Liver (tissue), 3 donors: ENCODE results near the gene FBXO34.

Experiments used
- EGR1 ChIP-seq, 2 donors: IDR thresholded peaks; 2 replicates each; pipeline ENCODE4 v1.6.1; 2016 to 2018; ENCODE audit warnings: antibody characterized with exemption in 2 of 2, low read depth in 2 of 2
- FOXA1 ChIP-seq: IDR thresholded peaks from 2 replicates; pipeline ENCODE4 v1.6.1; 2016; ENCODE audit warnings: antibody characterized with exemption
- FOXA2 ChIP-seq: IDR thresholded peaks from 2 replicates; pipeline ENCODE4 v1.6.1; 2016; ENCODE audit warnings: antibody characterized with exemption
- HNF4G ChIP-seq: IDR thresholded peaks from 2 replicates; pipeline ENCODE4 v1.6.1; 2016; ENCODE audit warnings: antibody characterized with exemption
- MAX ChIP-seq: IDR thresholded peaks from 2 replicates; pipeline ENCODE4 v1.6.1; 2016; ENCODE audit warnings: antibody characterized with exemption
- NR2F2 ChIP-seq: IDR thresholded peaks from 2 replicates; pipeline ENCODE4 v1.6.1; 2016; ENCODE audit warnings: antibody characterized with exemption
- SP1 ChIP-seq: IDR thresholded peaks from 2 replicates; pipeline ENCODE4 v1.6.1; 2018; ENCODE audit warnings: antibody characterized with exemption, mild to moderate bottlenecking
- TAF1 ChIP-seq: conservative IDR thresholded peaks from 2 replicates; pipeline ENCODE4 v1.6.1; 2016; ENCODE audit warnings: antibody characterized with exemption, mild to moderate bottlenecking
- ZBTB33 ChIP-seq: IDR thresholded peaks from 2 replicates; pipeline ENCODE4 v1.6.1; 2016; ENCODE audit warnings: antibody characterized with exemption
- TF ChIP-seq, protein P1 (sequence below): fragments of 150-350 bp; IDR thresholded peaks from 2 replicates; pipeline ENCODE4 v1.5.1; 2017; ENCODE audit warnings: improper control_type of control experiment, low read depth, low read length; ENCODE audit not compliant: missing input control
- TF ChIP-seq, protein P2 (sequence below): IDR thresholded peaks from 2 replicates; pipeline ENCODE4 v1.6.1; 2016; ENCODE audit warnings: antibody characterized with exemption, mild to moderate bottlenecking
- donor health status: healthy.
- donor health status: healthy.

- TF ChIP-seq, protein P1, sequence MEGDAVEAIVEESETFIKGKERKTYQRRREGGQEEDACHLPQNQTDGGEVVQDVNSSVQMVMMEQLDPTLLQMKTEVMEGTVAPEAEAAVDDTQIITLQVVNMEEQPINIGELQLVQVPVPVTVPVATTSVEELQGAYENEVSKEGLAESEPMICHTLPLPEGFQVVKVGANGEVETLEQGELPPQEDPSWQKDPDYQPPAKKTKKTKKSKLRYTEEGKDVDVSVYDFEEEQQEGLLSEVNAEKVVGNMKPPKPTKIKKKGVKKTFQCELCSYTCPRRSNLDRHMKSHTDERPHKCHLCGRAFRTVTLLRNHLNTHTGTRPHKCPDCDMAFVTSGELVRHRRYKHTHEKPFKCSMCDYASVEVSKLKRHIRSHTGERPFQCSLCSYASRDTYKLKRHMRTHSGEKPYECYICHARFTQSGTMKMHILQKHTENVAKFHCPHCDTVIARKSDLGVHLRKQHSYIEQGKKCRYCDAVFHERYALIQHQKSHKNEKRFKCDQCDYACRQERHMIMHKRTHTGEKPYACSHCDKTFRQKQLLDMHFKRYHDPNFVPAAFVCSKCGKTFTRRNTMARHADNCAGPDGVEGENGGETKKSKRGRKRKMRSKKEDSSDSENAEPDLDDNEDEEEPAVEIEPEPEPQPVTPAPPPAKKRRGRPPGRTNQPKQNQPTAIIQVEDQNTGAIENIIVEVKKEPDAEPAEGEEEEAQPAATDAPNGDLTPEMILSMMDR = no peak
- TF ChIP-seq FOXA1 (no peak), TAF1 (no peak), SP1 (no peak), MAX (no peak), ZBTB33 (no peak), EGR1 (IDR thresholded peaks at IDR 0.05; ENCODE audit: low read depth in 2 of 2) (no peak), HNF4G (no peak), FOXA2 (no peak), NR2F2 (no peak)
- TF ChIP-seq, protein P2, sequence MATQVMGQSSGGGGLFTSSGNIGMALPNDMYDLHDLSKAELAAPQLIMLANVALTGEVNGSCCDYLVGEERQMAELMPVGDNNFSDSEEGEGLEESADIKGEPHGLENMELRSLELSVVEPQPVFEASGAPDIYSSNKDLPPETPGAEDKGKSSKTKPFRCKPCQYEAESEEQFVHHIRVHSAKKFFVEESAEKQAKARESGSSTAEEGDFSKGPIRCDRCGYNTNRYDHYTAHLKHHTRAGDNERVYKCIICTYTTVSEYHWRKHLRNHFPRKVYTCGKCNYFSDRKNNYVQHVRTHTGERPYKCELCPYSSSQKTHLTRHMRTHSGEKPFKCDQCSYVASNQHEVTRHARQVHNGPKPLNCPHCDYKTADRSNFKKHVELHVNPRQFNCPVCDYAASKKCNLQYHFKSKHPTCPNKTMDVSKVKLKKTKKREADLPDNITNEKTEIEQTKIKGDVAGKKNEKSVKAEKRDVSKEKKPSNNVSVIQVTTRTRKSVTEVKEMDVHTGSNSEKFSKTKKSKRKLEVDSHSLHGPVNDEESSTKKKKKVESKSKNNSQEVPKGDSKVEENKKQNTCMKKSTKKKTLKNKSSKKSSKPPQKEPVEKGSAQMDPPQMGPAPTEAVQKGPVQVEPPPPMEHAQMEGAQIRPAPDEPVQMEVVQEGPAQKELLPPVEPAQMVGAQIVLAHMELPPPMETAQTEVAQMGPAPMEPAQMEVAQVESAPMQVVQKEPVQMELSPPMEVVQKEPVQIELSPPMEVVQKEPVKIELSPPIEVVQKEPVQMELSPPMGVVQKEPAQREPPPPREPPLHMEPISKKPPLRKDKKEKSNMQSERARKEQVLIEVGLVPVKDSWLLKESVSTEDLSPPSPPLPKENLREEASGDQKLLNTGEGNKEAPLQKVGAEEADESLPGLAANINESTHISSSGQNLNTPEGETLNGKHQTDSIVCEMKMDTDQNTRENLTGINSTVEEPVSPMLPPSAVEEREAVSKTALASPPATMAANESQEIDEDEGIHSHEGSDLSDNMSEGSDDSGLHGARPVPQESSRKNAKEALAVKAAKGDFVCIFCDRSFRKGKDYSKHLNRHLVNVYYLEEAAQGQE = no peak
Observed at GRCh38 chr14:55388160-55388559, 116.9 kb downstream of the FBXO34 start.
